GM21529 (cell line): ENCODE data around the gene PPP3CA.
A peak's percentile ranks its signal among the peaks of the same experiment; 100 is the strongest.
"Not testable (repeated sequence)": the region's sequence is repeated elsewhere in the genome, so short reads cannot be mapped to it uniquely, and the experiment has no call there.

Source experiments
- ATAC-seq: cut with Tn5 transposase; IDR thresholded peaks from one replicate; pipeline ENCODE4 v1.9.1; 2021; ENCODE audit not compliant: unreplicated experiment

Gene PPP3CA

DNA sequence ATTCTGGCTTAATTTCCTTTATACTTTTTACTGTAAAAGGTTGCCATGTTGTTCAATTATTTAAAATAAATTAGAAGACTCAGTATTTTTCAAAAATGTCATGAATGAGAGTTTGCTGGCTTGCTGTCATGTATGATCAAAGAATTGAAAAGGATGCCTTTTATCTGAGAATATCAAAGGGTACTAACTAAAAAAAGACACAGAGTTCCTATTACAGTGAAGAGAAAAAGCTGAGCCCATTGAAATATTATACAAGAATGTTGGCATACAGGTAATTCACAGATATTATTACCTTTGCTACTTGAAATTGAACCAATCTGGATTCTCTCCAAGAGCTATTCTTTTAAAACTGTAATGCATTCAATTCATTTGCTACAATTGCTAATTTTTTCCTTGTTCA is 200.0 kb downstream of the PPP3CA start:
- ATAC-seq: no peak

DNA sequence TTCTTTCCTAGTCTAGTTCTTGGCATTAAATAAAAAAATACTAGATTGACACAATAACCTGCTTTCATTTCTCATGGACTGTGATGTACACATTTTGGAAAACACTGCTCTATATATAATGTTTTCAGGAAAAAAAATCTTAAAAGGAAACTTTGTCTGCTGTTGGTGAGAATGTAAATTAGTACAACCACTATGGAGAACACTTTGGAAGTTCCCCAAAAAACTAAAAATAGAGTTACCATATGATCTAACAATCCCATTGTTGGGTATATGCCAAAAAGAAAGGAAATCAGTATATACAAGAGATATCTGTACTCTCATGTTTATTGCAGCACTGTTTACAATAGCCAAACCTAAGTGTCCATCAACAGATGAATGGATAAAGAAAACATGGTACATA is 202.3 kb downstream of the PPP3CA start:
- ATAC-seq: no peak

DNA sequence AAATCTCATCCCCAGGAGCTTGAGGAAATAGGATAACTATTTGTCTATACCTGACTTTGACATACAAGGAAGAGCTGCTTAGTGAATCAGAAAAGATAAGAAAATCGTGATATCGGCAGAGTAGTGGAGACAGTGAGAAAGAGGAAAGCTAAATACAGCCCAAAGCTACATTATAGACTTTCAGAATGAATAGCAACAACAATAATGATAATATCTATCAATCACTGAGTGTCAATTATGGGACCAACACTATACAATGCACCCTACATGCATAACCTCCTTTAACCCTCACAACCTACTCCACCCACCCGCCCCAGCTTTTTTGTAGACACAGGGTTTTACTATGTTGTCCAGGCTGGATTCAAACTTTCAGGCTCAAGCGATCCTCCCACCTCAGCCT is 205.1 kb downstream of the PPP3CA start:
- ATAC-seq: no peak

DNA sequence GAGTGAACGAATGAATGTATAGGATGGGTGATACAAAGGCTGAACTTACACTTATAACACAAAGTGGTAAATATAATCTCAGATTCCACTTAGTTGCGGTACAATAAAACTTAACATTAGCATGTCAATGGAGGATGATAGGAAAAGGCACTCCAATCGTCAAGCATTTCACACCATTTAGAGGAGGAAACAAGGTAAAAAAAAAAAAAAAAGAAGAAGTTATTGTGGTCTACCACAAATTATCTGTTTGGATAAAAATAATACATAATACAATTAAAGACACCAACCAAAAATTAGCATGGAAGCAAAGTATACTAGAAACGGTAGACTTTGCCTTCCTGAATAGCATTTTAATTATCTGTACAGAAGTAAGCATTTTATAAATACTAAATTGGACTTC is 205.5 kb downstream of the PPP3CA start:
- ATAC-seq: no peak

DNA sequence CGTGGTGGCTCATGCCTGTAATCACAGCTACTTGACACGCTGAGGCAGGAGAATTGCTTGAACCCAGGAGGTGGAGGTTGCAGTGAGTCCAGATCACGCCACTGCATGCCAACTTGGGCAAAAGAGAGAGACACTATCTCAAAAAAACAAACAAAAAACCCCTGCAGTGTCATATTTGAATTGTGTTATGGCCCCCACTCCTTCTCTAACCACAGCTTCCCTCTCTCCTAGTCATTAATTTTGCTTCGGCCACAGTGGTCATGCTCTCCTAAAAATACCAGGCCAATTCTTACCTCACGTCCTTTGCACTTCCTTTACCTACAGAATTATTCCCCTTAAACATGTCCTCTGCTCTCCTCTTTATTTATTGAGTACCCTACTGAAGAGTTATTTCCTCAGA is 206.1 kb downstream of the PPP3CA start:
- ATAC-seq: no peak

DNA sequence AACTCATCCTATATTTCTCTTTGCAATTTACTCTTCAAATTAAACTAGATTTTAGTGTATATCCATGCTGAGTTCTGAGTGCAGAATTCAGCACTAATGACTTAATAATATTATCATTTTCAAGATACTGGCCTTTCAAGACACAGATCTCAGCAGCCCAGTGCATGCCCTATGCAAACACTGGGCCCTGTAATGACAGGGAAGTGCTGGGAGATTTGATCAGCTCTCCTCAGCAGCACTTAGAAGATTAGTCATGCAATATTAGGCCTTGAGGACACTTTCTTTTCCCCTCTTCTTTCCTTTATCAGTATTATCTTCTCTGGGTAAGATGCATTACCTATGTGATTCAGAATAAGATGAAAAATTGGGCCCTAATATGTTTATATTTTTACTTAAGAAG is 207.1 kb downstream of the PPP3CA start:
- peak; percentile 36 for ATAC-seq

DNA sequence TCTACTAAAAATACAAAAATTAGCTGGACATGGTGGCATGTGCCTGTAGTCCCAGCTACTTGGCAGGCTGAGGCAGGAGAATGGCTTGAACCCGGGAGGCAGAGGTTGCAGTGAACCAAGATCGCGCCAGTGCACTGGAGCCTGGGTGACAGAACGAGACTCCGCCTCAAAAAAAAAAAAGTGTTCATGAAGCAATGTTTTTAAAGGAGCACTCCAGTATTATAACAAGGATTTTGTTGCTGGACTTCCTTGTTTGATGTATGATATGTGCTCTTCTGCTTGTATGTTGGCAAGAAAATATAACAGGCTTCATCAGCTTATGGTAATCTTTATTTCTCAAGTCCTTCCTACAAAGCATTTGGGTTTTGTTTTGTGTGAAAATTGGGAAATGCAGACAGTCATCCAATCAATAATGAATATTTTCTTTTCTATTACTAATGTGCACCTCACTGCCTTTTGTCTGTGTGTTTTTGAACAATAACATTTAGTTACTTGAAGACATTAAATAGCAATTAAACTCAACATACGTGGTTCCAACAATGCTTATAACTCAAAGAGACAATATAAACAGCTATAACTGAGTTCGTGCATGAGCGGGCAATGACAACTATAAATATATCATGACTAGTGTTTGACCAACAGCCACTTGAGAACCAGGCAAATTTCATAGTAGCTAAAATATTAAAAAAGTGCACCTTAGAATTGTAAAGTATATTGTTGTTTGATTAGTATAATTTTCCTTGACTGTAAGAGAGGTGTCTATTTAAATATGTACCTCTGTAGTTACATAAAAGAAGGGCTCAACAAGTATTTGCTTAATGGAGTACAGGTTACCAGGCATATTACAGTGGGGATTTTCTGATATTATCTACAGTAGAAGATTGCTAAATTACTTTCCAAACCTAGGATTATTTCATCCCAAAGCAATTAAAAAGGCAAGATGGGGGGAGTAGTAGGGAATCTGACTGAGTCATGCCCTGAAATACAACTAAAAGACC is 210.7 kb downstream of the PPP3CA start:
- ATAC-seq: no peak

DNA sequence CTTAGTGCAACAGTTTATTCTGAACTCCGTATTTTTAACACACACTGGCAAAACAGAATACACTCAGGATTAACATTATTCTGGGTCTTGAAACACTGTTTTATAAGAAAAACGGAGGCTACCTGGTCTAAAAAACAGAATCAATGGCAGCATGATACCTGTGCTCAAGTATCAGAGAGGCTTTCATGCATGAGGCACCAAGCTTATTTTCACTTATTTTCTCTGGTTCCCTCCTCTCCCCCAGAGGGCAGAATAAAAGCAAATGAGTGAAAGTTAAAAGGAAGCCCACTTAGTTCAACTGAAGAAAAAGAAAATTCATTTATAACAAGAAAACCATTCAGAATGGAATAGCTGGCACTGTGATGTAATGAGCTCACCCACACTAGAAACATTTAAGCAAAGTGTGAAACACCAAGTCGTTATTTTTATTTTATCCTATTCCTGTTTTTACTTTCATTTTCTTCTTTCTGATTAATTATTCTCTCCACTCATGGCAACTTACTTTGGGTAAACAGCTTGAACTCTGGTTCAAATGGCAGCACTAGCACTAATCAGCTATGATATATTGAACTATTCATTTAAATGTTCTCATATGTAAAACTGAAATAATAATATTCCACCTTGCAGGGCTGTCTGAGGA is 211.8 kb downstream of the PPP3CA start:
- peak; percentile 74 for ATAC-seq

DNA sequence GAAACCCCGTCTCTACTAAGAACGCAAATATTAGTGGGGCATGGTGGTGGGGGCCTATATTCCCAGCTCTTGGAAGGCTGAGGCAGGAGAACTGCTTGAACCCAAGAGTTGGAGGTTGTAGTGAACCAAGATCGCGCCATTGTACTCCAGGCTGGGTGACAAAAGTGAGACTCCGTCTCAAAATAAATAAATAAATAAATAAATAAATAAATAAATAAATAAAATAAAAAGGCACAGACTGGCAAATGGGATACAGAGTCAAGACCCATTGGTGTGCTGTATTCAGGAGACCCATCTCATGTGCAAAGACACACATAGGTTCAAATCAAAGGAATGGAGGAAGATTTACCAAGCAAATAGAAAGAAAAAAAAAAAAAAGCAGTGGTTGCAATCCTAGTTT is 216.3 kb downstream of the PPP3CA start:
- ATAC-seq: not testable (repeated sequence)

DNA sequence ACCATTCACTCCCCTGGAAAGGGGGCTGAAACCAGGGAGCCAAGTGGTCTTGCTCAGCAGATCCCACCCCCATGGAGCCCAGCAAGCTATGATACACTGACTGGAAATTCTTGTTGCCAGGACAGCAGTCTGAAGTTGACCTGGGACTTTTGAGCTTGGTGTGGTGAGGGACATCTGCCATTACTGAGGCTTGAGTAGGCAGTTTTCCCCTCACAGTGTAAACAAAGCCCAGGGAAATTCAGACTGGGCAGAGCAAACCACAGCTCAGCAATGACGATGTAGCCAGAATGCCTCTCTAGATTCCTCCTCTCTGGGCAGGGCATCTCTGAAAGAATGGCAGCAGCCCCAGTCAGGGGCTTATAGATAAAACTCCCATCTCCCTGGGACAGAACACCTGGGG is 218.4 kb downstream of the PPP3CA start:
- not testable (repeated sequence) for ATAC-seq

DNA sequence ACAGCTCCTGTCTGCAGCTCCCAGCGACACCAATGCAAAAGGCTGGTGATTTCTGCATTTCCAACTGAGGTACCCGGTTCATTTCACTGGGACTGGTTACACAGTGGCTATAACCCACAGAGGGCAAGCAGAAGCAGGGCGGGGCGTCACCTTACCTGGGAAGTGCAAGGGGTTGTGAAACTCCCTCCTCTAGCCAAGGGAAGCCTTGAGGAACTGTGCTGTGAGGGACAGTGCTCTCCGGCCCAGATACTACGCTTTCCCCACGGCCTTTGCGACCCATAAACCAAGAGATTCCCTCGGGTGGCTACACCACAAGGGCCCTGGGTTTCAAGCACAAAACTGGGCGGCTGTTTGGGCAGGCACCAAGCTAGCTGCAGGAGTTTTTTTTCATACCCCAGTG is 218.9 kb downstream of the PPP3CA start:
- ATAC-seq: no peak

DNA sequence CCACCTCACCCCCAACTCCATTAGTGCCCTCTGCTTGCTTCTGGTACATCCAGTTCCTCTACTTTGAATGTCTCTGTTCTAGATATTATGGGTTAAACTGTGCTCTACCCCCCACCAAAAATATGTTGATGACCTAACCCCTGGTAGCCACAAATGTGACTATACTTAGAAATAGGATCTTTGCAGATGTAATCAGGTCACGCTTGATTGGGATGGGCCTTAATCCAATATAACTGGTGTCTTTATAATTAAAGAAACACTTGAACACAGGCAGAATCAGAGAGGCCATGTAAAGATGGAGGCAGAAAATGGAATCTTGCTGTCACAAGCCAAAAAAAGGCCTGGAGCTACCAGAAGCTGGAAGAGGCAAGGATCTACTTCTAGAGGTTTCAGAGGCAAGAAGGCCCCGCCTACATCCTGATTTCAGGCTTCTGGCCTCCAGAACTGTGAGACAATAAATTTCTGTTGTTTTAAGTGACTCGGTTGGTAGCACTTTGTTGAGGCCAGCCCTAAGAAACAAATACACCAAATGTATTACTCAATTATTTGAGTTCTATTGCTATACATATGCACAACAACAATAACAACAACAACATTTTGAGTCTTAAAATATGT is 220.0 kb downstream of the PPP3CA start:
- no peak for ATAC-seq

DNA sequence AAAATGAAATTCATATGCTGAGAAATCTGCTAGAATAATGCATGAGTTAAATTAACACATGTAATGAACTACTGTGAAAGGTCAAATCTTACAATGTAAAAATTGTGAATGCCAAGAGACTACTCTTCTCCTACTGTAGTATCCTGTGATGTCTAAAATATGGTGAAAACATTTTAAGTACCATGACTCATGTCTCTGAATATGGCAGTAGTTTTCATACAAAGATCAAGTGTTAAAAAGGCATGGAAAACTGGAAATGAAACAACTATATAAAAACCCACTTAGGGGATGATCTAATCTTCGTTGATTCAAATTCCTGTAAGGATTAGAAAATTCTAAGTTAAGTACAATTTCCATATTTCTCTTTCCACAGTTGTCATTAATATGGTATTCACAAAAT is 221.3 kb downstream of the PPP3CA start:
- ATAC-seq: no peak

DNA sequence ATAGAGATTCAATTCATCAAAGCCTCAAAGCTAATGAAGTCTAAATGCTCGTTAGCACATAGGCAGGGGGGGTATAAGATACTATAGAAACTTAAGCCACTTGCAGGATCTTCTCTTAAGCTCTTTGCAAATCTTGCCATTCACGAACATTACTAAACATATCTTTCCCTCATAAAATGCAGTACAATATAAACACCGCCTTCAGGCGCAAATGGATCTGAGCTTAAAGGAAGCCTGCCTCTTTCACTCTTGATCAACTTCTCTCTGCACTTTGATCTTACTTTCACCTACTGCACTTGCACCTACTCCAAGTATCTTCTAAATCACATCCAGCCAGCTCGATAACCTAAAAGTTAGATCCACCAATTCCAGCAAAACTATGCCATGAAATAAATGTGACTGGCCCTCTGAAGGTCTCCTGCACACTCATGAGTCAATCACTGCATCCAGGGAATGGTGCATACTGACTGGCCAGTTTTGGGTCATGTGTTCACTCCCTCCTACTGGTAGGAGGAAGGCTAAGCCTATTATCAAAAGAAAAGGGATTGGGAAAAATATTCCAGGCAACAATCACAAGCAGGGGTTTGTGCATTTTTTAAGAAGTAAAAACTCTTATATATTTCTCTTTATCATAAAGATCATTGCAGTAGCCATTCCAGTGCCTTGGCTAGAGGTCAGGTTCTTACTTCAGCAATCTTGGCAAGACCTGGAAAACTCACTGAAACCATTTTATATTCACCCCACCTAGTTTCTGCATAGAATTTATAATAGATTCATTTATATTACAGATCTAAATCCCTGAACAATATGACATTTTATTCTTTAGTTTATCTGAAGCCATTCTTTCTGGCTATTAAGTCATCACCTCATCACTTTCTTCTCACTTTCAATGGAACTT is 222.0 kb downstream of the PPP3CA start:
- no peak for ATAC-seq

DNA sequence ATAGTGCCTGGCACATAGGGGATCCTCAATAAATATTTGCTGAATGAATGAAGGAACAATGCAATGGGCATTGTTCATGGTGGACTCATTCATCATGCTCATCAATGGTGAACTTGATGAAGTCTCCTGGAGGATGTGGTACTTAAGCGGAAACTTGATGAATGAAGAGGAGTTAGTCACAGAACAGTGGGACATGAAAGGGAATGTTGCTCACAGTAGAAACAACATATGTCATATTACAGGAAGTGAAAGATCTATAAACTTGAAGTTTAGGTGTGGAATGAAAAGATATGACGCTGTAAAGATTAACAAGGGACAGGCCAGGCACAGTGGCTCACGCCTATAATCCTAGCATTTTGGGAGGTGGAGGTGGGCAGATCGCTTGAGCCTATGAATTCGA is 224.1 kb downstream of the PPP3CA start:
- ATAC-seq: no peak

DNA sequence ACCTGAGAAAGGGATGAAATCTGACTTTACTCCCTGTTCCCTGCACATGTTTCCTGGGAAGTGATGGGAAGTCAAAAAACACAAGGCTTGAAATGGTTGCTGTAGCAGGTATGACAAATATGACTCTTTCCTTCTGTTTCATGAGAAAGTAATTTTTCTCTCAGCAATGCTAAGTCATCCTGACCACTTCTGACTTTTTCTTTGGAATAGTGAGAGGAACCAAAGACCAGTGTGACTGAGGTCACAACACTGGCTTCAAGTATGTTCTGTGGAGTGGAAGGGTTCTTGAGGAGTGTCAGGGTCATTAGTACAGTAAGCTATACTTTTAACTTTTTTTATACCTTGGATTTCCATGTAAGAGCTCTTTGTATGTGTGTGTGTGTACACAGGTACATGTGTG is 225.3 kb downstream of the PPP3CA start:
- no peak for ATAC-seq

DNA sequence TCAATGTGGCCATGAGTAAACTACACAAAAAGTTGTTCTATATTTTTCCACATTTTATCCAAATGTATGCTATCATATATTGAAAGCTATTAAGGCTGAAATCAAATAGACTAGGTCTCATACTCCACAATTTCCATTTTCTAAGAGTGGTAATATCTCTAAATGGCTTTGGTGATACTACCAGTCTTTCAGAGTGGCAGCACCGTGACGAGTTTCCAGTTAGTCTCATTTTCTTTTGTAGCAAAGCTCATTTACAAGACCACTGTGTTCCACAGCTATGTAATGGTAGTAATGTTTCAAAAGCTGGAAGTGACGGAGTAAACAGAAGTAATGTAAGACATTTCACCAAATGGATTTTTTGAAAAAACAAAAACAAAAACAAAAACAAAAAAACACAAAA is 228.2 kb downstream of the PPP3CA start:
- ATAC-seq: no peak

DNA sequence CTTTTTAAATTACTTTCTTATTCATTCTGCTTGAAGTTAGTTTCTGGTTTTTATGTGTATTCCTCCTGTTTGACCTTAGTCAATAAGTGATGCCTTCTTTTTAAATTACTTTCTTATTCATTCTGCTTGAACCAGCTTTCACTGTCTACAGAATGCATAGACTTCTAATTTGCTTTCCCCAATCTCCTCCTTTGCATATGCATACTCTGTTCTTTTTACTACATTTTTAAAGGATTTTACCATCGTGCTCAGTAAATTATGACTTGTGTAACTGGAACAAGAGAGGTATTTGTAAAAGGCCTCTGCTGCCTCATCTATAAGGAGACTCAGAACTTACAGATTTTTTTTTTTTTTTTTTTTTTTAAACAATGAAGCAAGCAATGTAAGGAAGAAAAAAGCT is 228.7 kb downstream of the PPP3CA start:
- ATAC-seq: no peak

DNA sequence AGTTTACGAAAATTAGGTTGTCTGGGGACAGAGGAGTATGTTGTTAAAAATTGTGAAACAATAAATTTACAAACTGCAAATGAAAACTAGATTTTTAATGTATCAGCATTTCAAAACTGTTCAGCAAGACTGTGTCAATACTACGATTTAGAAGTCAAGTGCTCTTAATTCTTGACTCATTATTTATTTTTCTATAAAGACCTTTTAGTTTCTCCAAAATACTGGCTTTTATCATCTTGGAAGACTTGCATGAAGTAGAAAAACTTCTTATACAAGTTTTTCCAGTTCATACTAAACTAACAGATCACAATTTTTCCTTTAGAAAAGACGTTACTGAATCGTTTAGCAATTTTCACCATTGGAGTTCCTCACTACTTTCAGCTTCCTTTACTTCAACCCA is 231.4 kb downstream of the PPP3CA start:
- ATAC-seq: no peak

DNA sequence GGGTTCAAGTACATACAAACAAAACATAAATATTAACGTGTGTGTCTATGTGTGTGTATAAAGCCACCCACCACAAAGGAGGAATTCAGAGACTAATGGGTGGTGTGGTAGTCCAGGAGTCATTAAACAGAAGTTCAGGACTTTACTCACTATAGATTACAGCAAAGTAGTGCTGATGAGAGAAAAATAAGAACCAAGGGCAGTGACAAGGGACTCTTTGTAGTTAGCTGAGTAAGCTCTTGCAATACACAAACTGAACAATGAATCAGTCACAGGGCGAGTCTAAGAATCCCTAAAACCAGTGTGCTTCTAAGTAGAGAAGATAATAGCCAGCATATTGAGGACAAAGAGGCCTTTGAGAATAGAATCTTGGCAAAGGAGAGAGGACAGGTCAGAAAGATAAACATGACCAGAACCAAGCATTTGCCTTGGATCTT is 232.4 kb downstream of the PPP3CA start:
- no peak for ATAC-seq
